ENCODE measurements around the gene CDK6.

Gene CDK6

DNA sequence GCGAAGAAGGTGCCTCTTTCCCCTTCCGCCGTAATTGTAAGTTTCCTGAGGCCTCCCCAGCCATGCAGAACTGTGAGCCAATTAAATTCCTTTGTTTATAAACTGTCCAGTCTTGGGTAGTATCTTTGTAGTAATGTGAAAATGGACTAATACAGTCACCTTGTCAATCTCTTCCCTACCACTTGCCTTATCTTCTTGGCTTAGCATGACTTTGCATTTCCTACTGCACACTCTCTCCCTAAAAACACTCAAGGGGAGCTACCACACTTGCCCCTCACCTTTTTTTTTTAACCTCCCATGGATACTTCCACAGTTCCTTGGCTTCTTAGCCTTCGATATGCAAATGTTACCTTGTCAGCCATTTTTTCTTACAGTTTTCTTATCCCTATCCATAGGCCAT is 7.4 kb upstream of the CDK6 start:
- DNase-seq, result no peak

DNA sequence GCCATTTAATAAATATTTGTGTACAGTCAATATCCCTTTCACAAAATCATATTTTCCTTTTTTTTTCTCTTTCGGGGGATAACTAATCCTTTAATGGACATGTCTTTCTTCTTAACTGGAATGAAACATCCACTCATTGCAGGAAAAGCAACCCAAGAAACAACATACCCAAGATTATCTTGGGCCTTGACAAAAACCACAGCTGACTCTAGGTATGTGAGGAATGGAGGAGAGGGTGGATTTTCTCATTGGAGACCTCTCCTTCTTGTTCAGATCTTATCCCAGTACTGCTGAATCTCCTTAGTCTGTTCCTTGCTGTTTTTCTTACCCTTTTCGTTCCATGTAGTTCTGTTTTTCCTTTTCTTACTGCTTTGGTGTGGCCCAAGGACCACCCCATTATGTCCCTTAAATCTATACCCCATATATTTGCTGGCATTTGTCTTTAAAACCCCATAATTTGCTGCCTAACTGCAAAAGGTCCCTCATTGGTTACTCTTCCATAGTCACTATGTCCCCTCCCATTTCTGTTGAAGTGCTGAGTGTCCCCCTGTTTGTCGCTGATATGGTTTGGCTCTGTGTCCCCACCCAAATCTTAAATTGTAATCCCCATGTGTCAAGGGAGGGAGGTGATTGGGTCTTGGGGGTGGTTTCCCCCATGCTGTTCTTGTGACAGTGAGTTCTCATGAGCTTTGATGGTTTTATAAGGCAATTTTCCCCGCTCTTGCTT is 6.8 kb upstream of the CDK6 start:
- DNase-seq, result peak; percentile 79

DNA sequence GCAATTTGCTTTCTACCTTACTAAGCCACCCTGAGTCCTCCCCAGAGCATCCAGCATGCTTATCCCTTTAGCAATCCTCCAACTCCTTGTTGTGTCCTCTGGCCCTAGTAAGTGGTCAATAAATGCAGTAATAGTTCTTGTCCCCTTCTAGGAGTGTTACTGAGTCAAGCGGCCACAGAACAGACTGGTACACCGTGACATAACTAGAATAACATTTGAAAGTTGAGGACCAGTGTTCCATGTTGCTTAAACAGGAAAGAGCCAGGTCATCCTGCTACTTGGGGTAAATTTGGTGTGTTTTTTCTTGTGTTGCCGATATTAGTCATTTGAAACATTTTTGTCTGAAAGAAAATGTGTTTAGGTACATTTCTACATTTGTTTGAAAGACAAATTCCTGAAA is 4.8 kb upstream of the CDK6 start:
- no peak for DNase-seq

DNA sequence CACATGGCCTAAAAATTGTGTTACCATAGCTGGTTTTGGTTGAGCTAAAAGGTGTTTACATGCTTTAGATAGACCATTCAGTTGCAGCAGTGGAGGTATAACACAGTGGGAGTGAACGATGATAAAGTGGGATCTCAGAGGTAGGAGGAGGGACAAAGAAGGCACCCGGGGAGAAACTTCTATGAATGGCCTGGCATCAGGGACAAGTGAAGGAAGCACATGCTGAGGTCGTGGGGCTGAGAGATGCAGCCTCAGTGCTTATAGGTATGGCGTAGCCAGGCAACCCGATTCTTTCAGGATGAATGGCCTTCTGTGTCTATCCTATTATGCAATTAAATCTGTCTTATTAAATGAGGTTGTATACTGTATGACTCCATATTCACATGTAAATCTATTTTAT is 3.9 kb upstream of the CDK6 start:
- no peak for DNase-seq

DNA sequence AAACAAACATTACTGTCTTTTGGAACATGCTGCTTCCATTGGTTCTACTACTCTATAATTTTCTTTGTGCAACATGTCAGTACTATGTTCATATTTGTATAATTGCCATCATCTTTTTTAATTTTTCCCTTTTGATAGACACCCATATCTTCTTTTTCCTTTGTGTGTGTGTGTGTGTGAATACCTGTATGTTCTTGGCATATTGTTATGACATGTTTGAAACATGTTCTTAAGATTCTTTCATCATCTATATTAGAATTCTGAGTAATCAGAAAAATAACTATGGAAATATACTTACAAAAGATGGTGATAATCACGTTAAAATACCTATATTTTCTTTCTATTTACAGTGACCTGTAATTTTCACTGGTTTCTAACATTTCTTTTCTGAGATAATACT is 3.5 kb upstream of the CDK6 start:
- DNase-seq, result no peak

DNA sequence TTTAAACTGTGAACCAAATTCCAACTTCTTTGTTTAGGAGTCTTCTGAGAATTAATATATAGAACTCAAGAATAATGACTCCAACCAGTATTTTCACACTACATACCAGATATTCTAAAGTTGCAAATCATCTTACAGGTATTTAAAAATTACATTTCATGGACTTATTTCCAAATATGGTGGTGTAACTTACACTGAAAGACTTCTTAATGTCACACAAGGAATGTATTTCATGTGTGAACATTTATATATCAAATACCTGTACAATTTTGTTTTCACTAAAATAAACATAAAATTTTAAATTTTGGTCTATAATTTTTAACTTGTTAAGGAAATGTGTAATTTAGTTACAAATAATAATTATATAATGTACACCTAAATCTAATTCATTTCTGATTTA is 2.6 kb upstream of the CDK6 start:
- DNase-seq, result no peak

DNA sequence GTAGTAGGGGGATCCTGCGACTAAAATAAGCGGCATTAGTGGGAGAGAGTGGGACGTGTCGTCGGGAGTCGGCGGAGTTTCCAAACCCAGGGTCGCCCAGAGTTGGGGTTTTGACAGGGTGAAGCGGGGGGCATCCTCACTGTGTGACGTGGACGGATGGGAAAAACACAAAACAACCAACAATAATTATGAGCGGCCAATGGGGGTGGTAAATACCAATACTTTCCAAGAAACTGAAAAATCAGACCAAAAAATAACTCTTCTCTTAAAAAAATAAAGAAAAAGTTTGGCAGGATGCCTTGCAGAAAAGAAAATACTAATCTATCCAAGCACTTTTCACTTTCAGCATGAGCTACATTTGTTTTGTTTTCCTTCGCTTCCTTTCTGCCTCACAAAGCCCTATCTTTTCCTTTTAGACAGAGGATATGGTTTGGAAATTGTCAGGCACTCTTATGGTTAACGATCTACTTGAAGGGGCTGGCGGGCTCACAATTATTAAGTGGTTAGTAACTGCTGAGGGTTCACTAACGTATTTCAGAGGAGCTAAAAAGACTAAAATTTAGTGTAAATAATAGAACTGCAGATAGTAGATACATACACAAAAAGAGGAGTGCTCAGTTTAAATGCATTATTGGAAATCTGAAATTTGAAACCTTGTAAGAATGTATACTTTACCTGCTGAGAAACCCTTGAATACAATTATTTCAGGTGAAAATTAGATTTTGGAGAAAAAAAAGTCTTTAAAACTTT is 802 bp upstream of the CDK6 start:
- peak; percentile 45 for DNase-seq

DNA sequence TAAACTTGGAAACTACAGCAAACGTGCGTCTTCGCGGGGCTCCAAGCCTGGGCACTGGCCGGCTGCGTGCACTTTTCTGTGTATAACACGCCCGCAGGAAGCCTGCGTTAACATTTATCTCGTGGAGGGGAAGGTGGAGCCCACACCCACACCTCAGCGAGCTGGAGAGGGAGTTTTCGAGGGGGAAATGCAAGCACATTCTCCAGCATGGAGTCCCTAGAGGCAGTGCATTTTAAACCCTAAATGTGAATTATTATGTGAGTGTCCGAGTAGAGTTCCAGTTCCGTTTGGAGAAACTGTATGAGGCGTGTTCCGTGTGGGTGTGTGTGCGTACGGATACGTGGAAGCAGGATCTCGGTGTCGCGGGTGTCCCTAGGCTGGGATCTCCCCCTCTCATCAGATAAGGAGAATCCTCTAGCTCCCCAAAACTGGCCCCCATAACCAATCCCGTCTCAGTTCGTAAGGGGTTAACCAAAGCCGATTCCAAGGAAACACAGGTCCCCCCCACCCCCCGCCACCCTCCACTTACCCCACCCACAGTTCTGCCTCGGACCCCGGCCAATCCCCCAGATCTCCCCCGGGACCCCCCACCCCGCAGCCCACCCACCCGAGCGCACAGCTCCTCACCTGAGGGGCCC is 403 bp downstream of the CDK6 start:
- DNase-seq, result peak; percentile 33

DNA sequence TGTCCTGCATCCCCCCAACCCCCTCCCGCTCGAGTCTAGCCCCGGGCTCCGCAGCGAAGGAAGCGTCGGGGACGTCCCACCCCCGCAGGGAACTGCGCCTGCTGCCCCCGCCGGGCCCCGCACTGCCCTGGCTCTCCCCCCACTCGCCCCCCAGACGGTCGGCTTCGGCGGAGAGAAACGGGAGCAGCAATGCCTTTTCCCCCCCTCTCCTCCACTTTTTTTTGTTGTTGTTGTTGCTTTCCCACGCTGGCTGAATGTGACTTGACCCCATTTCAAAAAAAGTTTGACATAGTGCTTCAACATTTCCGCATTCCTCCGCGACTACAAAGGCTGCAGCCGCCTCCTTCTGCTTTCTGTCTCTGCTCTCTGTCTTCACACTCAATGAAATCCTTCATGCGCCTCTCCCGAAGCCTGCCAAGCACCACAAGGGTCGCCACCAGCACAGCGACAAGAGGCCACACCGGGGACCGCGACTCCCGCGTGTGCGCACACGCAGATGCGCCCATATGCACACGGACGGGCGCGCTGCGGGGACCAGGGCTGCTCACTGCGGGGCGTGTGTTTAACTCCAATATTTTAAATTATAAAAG is 1.0 kb downstream of the CDK6 start:
- DNase-seq, result peak; percentile 80

DNA sequence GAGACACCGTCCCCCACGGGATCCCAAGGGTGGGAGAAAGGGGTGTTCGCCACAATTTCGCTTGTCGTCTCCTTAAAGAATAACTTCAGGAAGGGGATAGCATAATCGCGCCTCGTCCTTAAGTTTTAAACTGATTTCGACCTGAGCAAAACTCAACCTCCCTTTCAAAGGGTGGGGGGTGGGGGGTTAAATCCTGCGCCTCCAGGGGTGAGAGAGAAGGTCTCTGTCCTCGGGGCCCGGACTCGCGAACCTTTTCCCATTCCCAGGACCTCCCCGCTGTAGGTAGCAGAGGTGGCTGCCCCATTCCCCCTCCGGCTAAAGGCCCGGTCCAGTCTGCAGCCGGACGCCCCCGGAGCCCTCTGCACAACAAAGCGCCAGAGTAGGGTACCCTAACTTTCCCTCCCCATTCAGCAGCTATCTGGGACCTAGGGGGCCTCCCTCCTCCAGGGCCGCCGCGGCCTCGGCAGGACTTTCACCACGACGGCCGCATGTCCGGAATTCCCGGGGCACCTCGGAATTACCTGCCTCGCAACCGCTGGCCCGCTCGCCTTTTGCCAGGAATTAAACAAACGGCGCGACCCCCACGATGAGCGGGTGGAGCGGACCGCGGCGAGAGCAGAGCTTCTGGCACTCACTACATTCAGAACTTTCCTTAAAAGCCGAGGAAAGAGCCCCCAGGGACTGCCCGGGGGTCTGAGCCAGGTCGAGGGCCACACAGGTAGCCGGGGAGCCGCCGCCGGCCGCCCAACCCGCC is 1.7 kb downstream of the CDK6 start:
- no peak for DNase-seq

DNA sequence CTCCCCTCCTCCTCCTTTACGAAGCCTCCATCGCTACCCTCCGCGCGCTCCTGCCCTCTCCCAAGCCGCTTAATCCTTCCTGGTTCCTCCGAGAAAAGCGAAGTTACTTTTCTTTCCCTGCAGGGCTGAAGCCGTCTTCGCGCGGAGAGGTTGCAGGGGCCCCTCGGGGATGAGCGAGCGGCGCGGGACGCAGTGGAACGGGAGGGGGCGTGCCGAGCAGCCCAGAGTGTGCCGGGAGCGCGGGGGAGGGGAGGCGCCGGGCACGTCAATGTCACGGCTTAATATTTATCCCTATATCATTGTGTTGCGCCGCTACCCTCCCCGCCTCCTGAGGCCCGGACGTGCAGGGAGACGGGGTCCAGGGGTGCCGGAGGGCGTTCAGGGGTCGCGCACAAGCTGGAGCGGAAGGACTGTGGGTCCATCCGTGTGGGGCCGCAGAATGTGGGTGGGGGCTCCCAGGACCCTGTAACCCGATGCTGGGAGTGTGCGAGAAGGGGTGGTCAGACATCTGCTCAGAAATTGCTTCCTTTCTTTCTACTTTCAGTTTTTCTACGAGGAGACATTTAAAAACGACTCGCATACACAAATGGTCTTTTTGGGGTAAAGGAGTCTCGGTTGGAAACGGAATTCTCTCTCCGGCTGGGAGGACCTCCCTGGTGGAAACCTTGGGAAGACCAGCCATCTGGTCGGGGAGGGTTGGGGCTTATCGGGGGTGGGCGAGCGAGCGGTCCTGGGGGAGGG is 2.4 kb downstream of the CDK6 start:
- DNase-seq, result peak; percentile 85

DNA sequence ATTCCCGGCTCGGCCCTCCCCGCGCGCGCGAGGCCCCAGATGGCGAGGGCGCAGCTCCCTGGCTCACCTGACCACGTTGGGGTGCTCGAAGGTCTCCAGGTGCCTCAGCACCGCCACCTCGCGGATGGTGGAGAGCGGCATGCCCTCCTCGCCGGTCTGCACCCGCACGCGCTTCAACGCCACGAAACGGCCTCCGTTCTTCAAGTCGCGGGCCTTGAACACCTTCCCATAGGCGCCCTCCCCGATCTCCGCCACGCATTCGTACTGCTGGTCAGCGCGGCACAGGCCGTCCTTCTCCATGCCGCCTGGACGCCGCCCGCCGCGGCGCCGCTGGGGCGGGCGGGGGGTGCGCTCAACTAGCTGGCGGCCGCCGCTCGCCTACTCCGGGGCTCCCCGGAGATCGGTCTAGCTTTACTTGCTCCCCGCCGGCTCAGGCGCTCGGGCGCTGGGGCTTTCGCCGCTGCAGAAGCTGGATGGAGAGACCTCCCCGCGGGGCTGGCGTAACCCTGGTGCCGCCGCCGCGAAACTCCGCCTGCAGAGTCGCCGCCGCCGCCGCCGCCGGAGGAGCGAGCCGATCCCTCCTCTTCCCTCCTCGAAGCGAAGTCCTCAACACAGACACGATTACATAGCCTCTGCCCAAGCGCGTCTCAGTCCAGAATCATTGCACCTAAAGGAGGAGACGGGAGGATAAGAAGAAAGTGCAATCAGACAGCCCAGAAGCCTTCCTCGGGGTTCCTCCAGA is 3.2 kb downstream of the CDK6 start:
- DNase-seq, result peak; percentile 82

DNA sequence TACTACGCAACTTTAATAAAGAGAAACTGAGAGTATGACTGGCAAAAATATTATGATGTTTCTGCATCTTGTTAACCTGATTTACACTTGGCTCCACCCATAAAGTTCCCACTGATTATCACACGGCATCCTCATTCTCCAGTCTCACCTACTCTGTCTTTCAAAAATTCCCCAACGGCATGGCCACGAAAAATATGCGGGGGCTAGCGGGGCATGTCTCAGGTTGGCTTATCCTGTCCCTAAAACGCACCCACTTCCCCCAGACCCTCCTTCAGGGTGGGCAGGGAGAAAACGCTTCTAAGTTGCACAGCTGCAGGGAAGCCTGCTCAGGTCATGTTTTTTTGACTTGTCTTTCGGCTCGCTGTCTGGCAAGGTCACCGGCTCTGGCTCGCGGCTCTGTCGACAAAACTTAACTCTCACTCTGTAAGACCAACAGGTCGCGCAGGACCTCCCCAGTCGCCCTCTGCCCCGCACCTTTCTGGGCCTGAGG is 3.8 kb downstream of the CDK6 start:
- no peak for DNase-seq

DNA sequence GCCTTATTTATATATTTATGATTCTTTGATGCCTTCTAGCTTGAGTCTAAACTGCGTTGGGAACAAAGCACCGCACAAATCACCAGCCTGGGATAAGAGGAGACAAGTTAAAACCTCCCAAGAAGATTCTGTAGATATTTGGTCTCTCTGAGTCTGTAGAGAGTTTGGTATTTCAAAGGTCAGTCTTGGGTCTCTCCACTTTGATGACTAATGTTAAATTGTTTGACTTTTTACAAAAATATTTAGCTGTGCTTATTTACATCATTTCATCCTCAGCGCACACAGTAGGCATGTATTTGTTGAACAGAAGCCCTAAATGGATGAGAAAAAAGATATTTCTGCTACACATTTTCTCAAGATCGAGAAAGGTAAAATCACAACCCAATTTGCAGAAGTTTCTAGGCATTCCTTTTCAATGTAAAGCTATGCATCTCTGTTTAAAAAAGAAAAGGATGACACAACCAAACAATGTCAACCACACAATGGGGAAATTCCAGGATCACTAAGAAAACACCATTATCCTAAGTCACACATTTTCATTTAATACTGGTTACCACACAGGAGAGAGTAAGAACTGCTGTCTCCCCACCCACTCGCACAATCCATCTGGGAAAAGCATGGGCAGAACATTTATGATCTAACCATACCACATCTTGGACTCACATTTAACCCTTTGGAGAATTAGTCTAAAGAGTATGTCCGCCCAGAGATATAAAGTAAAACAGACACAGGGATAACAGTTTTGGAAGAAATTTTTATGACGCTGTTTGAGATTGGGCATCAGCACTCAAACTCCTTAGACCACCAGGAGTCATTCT is 4.4 kb downstream of the CDK6 start:
- peak; percentile 93 for DNase-seq

DNA sequence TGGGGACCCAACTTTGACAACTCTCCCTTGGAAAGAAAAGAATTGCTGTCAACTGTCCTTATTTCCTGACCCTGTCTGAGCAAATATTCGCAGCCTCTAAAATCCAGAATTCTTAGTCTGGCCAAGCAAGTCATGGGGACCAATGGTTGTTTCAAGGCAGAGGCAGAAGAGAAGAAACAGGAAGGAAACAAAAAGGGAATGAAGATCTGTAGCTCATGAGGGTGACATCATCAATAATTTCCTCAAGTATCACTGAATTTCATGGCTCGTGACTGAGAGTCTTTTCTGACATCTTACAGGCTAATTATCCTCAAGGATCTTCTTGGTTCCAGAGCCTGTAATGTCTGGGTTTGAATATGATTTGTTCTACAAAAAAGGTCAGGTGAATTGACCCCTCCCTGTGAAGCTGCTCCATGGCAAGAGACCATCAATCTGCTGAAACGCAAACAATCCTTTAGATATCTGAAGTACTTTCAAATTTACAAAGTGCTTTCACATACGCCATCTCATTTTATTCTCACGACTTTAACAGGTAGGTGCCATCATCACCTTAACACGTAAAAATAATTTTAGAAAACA is 5.8 kb downstream of the CDK6 start:
- DNase-seq, result peak; percentile 31

DNA sequence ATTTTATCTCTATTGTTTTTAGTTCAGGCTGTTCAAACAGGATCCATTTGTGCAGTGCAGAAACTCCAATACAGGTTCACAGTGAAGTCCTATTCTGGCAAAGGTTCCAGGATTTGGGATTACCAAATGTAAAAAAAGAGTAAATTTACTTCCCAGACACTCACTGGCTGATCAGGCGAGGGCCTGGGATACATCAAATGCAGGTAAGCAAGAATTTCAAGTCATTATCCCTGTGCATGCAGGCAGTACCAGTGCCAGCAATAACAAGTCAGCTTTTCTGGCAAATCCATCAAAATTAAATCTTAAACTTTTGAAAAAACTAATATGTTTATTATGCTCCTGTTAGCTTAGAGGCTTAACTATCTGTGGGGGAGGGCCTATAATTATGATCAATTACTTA is 6.3 kb downstream of the CDK6 start:
- DNase-seq, result no peak

DNA sequence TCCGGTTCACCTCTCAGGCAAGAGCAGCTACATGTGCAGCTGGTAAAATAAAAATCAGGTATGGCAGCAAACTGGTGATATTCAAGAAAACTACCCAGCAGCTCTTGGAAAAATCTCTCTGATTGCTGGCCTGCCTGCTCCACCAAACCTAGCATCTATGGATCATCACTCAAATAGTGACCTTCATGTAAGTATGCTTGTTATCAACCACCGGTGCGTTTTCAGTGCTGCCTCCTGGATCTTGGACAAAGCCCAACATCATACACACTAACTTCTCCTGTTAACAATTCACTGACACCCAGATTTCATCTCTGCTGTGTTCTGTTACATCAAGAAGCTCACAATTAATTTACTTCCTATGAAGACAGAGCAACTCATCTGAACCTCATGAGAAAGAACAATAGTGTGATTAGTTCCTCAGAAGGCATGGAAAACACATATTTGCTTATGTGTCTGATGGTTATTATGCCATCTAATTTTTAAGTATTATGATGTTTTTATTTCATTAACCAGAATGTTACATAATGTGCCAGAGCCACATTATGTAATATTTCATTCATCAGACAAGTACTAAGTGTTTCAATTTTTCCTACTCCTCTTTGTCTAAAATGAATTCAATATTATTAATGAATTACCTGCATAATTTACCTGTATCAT is 8.8 kb downstream of the CDK6 start:
- no peak for DNase-seq

DNA sequence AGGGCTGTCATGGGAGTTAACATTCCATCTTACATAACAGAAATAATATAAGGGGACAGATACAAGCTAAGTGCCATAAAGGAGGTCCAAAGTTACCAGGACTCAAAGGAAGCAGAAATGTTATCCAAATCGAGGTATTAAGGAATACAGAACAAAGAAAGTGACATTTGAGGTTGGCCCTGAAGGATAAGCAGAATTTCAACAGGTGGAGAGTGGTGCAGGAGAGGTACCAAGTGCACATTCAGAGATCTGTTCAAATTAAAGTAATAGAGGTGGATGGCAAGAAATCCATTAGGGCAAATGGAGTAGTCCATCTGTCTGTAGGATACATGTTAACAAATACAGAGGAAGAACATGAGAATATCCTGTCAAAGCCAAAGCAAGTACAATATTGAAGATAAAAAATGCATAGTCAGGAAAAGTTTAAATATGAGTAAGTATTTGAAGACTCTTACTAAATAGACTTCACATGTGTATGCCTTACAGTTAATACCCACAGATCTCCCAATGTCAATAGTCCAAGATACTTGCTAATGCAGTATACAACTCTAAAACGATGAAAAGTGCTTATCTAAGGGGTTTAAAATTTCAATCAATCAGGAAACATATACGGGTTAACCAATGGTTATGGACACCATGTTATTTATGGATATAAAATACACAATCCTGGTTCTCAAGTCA is 10.0 kb downstream of the CDK6 start:
- no peak for DNase-seq
